Uterus (tissue), 4 donors: ENCODE data around the gene PSME2. TPM values are rescaled to one million over a fixed set of nuclear protein-coding genes. Genes with fewer than 3 reads are reported as not detected.
"Not testable (repeated sequence)": the region's sequence is repeated elsewhere in the genome, so short reads cannot be mapped to it uniquely, and the experiment has no call there.

Source experiments
- DNase-seq, 2 donors: peaks; one replicate each; pipeline ENCODE4 v3.0.0-alpha.2; 2019 to 2020
- H3K27ac ChIP-seq, 2 donors: fragments of 200-600 bp; sonication (generic); 1 replicate in 1 of 2; 2 replicates in 1 of 2; pipeline ENCODE4 v1.5.1; 2016 to 2018
- H3K27me3 ChIP-seq, 2 donors: fragments of 200-600 bp; sonication (generic); one replicate each; pipeline ENCODE4 v1.5.1; 2018 to 2019; ENCODE audit warnings: control low read depth in 1 of 2
- H3K36me3 ChIP-seq, 2 donors: fragments of 200-600 bp; sonication (generic); one replicate each; pipeline ENCODE4 v1.5.1; 2019; ENCODE audit warnings: control low read depth in 1 of 2
- H3K4me1 ChIP-seq, 2 donors: fragments of 200-600 bp; sonication (generic); one replicate each; pipeline ENCODE4 v1.5.1; 2018 to 2019; ENCODE audit warnings: control low read depth in 1 of 2
- H3K4me3 ChIP-seq, 2 donors: fragments of 200-600 bp; sonication (generic); 1 replicate in 1 of 2; 2 replicates in 1 of 2; pipeline ENCODE4 v1.5.1; 2018 to 2019; ENCODE audit warnings: mild to moderate bottlenecking in 1 of 2
- H3K9me3 ChIP-seq, 2 donors: fragments of 200-600 bp; sonication (generic); one replicate each; pipeline ENCODE4 v1.5.1; 2019; ENCODE audit warnings: control low read depth in 1 of 2
- CTCF ChIP-seq, 4 experiments: fragments of 200-600 bp in 2 of 4; fragments of 450-650 bp in 2 of 4; sonication (generic) in 2 of 4; IDR thresholded peaks; one replicate each; pipeline ENCODE4 v1.5.1; 2016 to 2019; ENCODE audit warnings: antibody characterized with exemption in 4 of 4, mild to moderate bottlenecking in 2 of 4, moderate library complexity in 1 of 4
- POLR2A ChIP-seq, 2 donors: fragments of 450-650 bp; IDR thresholded peaks; one replicate each; pipeline ENCODE4 v1.6.1; 2016; ENCODE audit warnings: antibody characterized with exemption in 2 of 2, mild to moderate bottlenecking in 1 of 2, moderate library complexity in 1 of 2
- intact Hi-C: fragments of 100-400 bp; cut with DNase I; formaldehyde crosslinking; loops from one replicate; pipeline ENCODE4 v1.15.1; 2023; ENCODE audit warnings: low total_unique reads
- total RNA-seq, 4 donors: library from RNA; depleted of rRNA in 3 of 4; stranded (reverse); fragments of >200 nt in 3 of 4; gene quantifications; one replicate each; pipeline versions ENCODE4 v1.1.0 to v1.2.4, GENCODE V29; 2014 to 2023
- donor health status: DM: yes; HTN: yes; CAD: no.

Gene PSME2
- total RNA-seq, 4 donors from 2014 or later = 16.9 to 113 (median 25.7) TPM

DNA sequence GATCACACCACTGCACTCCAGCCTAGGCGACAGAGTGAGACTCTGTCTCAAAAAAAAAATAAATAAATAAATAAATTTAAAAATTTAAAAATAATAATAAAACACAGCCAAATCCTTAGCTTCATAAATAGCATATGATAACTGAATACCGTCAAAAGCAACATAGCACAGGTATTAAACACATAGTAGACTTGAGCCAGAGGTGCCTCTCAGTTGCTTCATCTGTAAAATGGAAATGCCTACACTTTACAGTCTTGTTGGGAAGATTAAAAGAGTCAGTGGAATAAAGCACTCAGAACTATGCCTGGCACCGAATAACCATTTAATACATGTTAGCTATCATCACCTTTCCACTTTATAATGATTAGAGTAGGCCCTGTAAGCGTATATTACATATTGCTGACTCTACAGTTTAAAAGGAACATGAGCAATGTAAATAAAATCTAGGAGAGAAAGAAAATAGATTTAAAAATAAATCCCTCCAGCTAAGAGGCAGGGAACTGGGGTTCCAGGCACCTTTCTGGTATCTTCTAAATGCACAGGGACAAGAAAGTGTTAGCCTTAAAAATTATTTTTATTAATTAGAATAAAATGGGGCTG, 39.6 kb downstream of the PSME2 start:
- Histone ChIP-seq H3K4me3 (no peak overlapping the region), H3K27me3 (no peaks in the 10 kb centered on the region), H3K9me3 (no peaks in the 10 kb centered on the region), H3K4me1 (no peaks in the 10 kb centered on the region), H3K27ac (no peak overlapping the region), H3K36me3 (no peaks in the 10 kb centered on the region)
- TF ChIP-seq CTCF (IDR thresholded peaks at IDR 0.05) = no peak
- TF ChIP-seq POLR2A (IDR thresholded peaks at IDR 0.05) = no peak
- no peak for DNase-seq
- intact Hi-C loops = no loop called here

DNA sequence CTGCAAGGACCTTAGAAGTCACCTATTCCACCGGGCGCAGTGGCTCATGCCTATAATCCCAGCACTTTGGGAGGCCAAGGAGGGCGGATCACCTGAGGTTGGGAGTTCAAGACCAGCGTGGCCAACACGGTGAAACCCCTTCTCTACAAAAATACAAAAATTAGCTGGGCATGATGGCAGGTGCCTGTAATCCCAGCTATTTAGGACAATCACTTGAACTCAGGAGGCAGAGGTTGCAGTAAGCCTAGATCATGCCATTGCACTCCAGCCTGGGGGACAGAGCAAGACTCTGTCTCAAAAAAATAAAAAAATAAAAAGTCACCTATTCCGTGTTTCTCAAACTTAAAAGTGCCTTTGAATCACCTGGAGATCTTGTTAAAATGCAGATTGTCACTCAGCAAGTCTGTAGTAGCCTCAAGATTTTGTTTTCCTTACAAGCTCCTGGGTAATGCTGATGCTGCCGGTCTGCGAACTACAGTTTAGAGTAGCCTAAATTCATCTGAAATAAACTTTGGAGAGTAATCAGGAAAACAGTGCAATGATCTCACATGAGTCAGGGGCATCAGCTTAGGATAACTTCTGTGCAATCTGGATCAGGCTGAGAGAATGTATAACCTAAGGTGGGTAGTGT, 40.7 kb downstream of the PSME2 start:
- H3K4me1 ChIP-seq, DNase-seq, H3K9me3 ChIP-seq, H3K27ac ChIP-seq, H3K4me3 ChIP-seq, H3K27me3 ChIP-seq, H3K36me3 ChIP-seq, intact Hi-C loops: not testable (repeated sequence)

GRCh38 chr14:24103451-24103850, 43.0 kb downstream of the PSME2 start:
- no peak for DNase-seq
- TF ChIP-seq CTCF (IDR thresholded peaks at IDR 0.05) = no peak
- TF ChIP-seq POLR2A (IDR thresholded peaks at IDR 0.05) = no peak
- Histone ChIP-seq H3K4me1 (no peaks in the 10 kb centered on the region), H3K9me3 (no peaks in the 10 kb centered on the region), H3K4me3 (no peak overlapping the region), H3K27ac (no peak overlapping the region), H3K27me3 (no peaks in the 10 kb centered on the region), H3K36me3 (no peaks in the 10 kb centered on the region)
- intact Hi-C loops = no loop called here

GRCh38 chr14:24102357-24103048, 43.9 kb downstream of the PSME2 start:
- Histone ChIP-seq H3K4me3 (no peak overlapping the region), H3K27me3 (no peaks in the 10 kb centered on the region), H3K9me3 (no peaks in the 10 kb centered on the region), H3K4me1 (no peaks in the 10 kb centered on the region), H3K36me3 (no peaks in the 10 kb centered on the region), H3K27ac (no peak overlapping the region)
- intact Hi-C loops = no loop called here
- TF ChIP-seq POLR2A (IDR thresholded peaks at IDR 0.05) = no peak
- TF ChIP-seq CTCF (IDR thresholded peaks at IDR 0.05) = no peak
- no peak for DNase-seq

DNA sequence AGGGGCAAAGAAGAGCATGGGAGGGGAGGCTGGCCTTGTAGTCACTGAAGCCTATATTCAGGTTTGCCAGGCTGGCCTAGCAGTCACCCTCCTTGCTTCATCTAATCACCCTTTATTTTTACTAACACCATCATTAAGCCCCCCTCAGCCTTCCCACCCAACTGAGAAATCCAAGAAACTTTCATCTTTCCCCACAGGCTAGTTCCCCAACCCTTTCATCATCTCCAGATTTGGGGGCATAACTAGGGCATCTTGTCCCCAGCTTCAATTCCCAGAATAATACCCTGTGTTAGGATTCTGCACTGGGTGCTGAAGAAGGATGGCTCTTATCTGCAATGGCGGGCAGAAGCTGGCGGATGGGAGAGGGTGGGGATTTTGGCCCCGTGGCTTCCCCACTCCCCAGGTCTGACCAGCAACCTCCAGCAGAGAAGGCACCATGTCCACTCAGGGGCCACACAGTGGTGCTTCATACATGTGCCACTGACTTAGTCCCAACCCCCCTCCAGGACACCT, 45.4 kb downstream of the PSME2 start:
- no peak overlapping the region for H3K4me3 ChIP-seq
- no peaks in the 10 kb centered on the region for H3K27me3 ChIP-seq
- no peaks in the 10 kb centered on the region for H3K4me1 ChIP-seq
- H3K27ac ChIP-seq = no peak overlapping the region
- intact Hi-C loops = no loop called here
- no peaks in the 10 kb centered on the region for H3K9me3 ChIP-seq
- no peak for DNase-seq
- no peak for TF ChIP-seq POLR2A (IDR thresholded peaks at IDR 0.05)
- no peak for TF ChIP-seq CTCF (IDR thresholded peaks at IDR 0.05)
- H3K36me3 ChIP-seq = no peaks in the 10 kb centered on the region
